Tibial artery (tissue), 4 donors: Measurements from ENCODE around the gene HUS1.

Experiments
- DNase-seq, 2 donors: peaks; one replicate each; pipeline ENCODE4 v3.0.0-alpha.2; 2019
- H3K27ac ChIP-seq, 2 donors: fragments of 200-600 bp; sonication (generic) in 1 of 2; 1 replicate in 1 of 2; 2 replicates in 1 of 2; pipeline ENCODE4 v1.5.1; 2018 to 2019; ENCODE audit warnings: mild to moderate bottlenecking in 1 of 2
- H3K27me3 ChIP-seq, 2 donors: fragments of 200-600 bp; sonication (generic) in 1 of 2; one replicate each; pipeline versions ENCODE4 v1.5.1 to v1.6.0; 2016 to 2019
- H3K36me3 ChIP-seq, 3 donors: fragments of 200-600 bp; sonication (generic) in 2 of 3; one replicate each; pipeline ENCODE4 v1.5.1; 2016 to 2019; ENCODE audit warnings: mild to moderate bottlenecking in 2 of 3
- H3K4me1 ChIP-seq, 4 donors: fragments of 200-600 bp; sonication (generic) in 2 of 4; 1 replicate in 3 of 4; 2 replicates in 1 of 4; pipeline ENCODE4 v1.5.1; 2016 to 2019
- H3K4me3 ChIP-seq, 2 donors: fragments of 200-600 bp; sonication (generic) in 1 of 2; 1 replicate in 1 of 2; 2 replicates in 1 of 2; pipeline ENCODE4 v1.5.1; 2018 to 2019; ENCODE audit warnings: mild to moderate bottlenecking in 2 of 2
- H3K9me3 ChIP-seq, 3 donors: fragments of 200-600 bp; sonication (generic) in 1 of 3; one replicate each; pipeline ENCODE4 v1.5.1; 2016 to 2019
- intact Hi-C: fragments of 100-400 bp; cut with DNase I; formaldehyde crosslinking; loops from one replicate; pipeline ENCODE4 v1.15.0; 2023; ENCODE audit warnings: low total_unique reads
- TF ChIP-seq, protein P1 (sequence below), 2 experiments: fragments of 200-600 bp in 1 of 2; fragments of 450-650 bp in 1 of 2; IDR thresholded peaks; one replicate each; pipeline ENCODE4 v1.5.1; 2017 to 2019; ENCODE audit warnings: antibody characterized with exemption in 2 of 2, mild to moderate bottlenecking in 1 of 2, moderate library complexity in 1 of 2

The HUS1 gene

DNA sequence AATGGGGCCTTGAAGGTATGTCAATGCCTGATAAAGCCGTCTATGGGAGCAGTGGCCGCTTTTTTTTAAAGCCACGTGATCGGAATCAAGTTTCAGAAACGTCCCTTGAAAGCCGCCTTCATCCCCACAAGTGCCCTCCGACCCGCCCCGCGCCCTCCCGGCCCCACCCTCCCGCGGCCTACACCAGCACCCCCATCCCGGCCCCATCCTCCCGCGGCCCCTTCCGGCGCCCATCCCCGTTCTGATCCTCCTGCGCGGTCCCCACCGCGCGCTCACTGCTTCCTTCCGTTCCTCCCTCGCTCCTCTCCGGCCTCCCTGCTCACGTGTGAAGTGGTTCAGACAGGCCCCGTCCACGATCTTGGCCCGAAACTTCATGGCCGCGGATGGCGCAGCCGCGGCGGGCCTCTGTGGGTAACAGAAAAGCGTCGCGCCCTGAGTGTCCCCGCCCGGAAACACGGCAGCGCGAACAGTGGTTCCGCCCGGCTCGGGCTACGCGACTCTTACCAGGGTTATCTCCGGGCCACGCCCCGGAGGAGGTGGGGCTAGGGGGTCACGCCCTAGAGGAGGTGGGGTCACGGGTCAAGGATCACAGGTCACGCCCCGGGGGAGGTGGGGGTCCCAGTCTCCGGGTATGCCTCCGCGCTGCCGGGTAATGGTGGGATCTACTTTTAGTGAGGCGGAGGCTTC, at the start of gene HUS1:
Gene HUS1 (minus strand): TSS at position 471 of the 687 bp plus-strand sequence. CDS start 96 bp downstream, at position 375.
- intact Hi-C loops = no loop called here
- H3K27ac ChIP-seq = peak within 1 kb of the TSS; percentile 90 to 94

DNA sequence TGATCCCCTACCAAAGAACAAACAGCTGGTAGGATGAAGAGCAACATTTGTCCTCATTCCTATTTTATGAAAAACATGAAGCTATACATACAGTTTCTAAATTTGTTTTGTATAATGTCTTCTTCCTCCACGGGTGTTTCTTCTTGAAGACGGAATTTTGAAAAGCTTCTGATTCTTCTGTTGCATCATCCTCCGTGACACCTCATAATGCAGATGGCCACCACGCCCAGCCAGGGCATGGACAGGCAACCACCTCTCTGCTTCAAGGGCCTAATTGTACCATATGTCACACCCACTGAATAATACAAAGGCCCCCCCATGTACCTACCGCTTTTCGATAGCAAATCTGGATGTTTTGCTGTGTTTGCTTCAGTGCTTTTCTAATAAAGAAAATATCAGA, 49.5 kb upstream of the HUS1 start, which contains the start of gene SUN3:
Gene SUN3 (minus strand): TSS at position 170 of the 400 bp plus-strand sequence. CDS start 169 bp downstream, at position 1.
- H3K4me1 ChIP-seq = no peaks in the 10 kb centered on the region
- no peak within 1 kb of the TSS for H3K4me3 ChIP-seq
- H3K27ac ChIP-seq = no peak within 1 kb of the TSS
- peaks cover 0 to 5% (median 0%) of the 10 kb centered on the region in 3 donors for H3K9me3 ChIP-seq
- DNase-seq = no peak
- H3K27me3 ChIP-seq = peaks cover 0 to 8% of the 10 kb centered on the region in 2 donors
- H3K36me3 ChIP-seq = no peaks in the 10 kb centered on the region
- TF ChIP-seq, protein P1, sequence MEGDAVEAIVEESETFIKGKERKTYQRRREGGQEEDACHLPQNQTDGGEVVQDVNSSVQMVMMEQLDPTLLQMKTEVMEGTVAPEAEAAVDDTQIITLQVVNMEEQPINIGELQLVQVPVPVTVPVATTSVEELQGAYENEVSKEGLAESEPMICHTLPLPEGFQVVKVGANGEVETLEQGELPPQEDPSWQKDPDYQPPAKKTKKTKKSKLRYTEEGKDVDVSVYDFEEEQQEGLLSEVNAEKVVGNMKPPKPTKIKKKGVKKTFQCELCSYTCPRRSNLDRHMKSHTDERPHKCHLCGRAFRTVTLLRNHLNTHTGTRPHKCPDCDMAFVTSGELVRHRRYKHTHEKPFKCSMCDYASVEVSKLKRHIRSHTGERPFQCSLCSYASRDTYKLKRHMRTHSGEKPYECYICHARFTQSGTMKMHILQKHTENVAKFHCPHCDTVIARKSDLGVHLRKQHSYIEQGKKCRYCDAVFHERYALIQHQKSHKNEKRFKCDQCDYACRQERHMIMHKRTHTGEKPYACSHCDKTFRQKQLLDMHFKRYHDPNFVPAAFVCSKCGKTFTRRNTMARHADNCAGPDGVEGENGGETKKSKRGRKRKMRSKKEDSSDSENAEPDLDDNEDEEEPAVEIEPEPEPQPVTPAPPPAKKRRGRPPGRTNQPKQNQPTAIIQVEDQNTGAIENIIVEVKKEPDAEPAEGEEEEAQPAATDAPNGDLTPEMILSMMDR (IDR thresholded peaks at IDR 0.05) = no peak
- intact Hi-C loops = no loop called here

More for the DNA sequence above, at the start of gene HUS1:
- DNase-seq = peak; percentile 91 to 94
- peak within 1 kb of the TSS; percentile 81 to 87 for H3K4me3 ChIP-seq
- H3K36me3 ChIP-seq = peaks cover 37 to 39% (median 38%) of the 10 kb centered on the region in 3 donors
- no peaks in the 10 kb centered on the region for H3K9me3 ChIP-seq
- peaks cover 6 to 18% (median 11%) of the 10 kb centered on the region in 4 donors for H3K4me1 ChIP-seq
- H3K27me3 ChIP-seq = no peaks in the 10 kb centered on the region
- TF ChIP-seq, protein P1 (IDR thresholded peaks at IDR 0.05) = no peak

DNA sequence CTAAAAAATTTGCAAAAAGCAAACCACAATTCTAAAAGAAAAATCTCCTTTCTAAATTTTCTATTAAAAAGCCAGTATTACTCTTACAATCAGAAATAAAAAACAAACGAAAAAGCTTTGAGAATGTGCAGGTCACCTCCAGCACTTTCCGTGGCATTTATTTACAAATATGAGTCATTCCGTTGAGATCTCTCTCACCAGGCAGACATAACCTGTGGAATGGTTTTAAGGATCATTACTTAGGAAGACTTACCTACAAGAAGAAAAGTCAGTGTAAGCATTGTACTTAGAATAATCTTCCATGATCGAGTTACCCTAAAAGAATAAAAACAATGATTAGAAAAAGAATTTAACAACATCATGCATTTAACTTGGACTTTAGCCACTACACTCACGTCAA, 46.2 kb upstream of the HUS1 start:
- H3K36me3 ChIP-seq = no peaks in the 10 kb centered on the region
- intact Hi-C loops = no loop called here
- peaks cover 0 to 8% of the 10 kb centered on the region in 2 donors for H3K27me3 ChIP-seq
- TF ChIP-seq, protein P1 (IDR thresholded peaks at IDR 0.05) = no peak
- DNase-seq = no peak
- H3K4me3 ChIP-seq = no peak overlapping the region
- peaks cover 0 to 5% (median 0%) of the 10 kb centered on the region in 3 donors for H3K9me3 ChIP-seq
- H3K4me1 ChIP-seq = no peaks in the 10 kb centered on the region
- H3K27ac ChIP-seq = no peak overlapping the region

DNA sequence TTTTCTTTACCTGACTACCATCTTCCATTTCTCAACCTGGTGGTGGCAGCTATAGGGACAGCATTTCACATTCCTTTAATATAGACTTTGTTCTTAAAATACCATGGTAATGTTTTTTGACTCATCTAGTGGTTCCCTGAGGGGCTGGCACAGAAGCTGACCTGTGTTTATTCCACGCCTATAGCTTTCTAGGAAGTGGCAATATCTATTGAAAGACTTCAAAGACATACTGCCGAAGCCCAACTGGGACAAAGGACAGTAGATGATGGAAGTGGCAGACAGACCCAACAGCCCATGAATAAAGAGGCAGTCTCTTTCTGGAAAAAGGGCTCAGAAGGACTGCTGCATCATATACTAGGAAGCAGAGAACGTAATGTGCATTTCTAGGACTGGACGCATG, 38.3 kb upstream of the HUS1 start:
- Histone ChIP-seq H3K27me3 (no peaks in the 10 kb centered on the region), H3K4me1 (no peaks in the 10 kb centered on the region), H3K9me3 (no peaks in the 10 kb centered on the region), H3K36me3 (no peaks in the 10 kb centered on the region), H3K4me3 (no peak overlapping the region), H3K27ac (no peak overlapping the region)
- DNase-seq = no peak
- TF ChIP-seq, protein P1 (IDR thresholded peaks at IDR 0.05) = no peak
- intact Hi-C loops = no loop called here

DNA sequence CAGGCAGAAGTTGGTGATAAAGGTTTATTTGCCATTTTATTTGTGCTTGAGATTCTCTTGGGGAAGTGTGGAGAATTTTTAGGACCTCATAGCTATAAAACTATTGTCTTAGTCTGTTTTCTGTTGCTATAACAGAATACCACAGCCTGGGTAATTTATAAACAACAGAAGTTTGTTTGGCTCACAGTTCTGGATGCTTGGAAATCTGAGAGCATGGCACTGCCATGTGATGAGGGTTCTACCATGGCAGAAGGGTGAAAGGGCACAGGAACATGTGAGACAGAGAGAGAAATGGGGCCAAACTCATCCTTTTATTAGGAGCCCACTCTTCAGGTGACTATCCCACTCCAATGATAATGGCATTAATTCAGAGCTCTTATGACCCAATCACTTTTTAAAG, 37.2 kb upstream of the HUS1 start:
- Histone ChIP-seq H3K27me3 (no peaks in the 10 kb centered on the region), H3K9me3 (no peaks in the 10 kb centered on the region), H3K4me3 (no peak overlapping the region), H3K4me1 (no peaks in the 10 kb centered on the region), H3K36me3 (no peaks in the 10 kb centered on the region), H3K27ac (no peak overlapping the region)
- DNase-seq = no peak
- TF ChIP-seq, protein P1 (IDR thresholded peaks at IDR 0.05) = no peak
- intact Hi-C loops = no loop called here
